GM18520 (cell line): ENCODE measurements around the gene RTKN.
"Not testable (repeated sequence)": the region's sequence is repeated elsewhere in the genome, so short reads cannot be mapped to it uniquely, and the experiment has no call there.

Experiments used
- ATAC-seq: cut with Tn5 transposase; IDR thresholded peaks from one replicate; pipeline ENCODE4 v1.9.1; 2021; ENCODE audit not compliant: unreplicated experiment

The RTKN gene

GRCh38 chr2:74461187-74462053, 19.7 kb upstream of the RTKN start:
- no peak for ATAC-seq

GRCh38 chr2:74460187-74460586, 18.4 kb upstream of the RTKN start:
- not testable (repeated sequence) for ATAC-seq

GRCh38 chr2:74459503-74460118, 17.9 kb upstream of the RTKN start:
- not testable (repeated sequence) for ATAC-seq

GRCh38 chr2:74458938-74459363, 17.2 kb upstream of the RTKN start:
- ATAC-seq, result no peak

GRCh38 chr2:74458132-74458937, 16.6 kb upstream of the RTKN start, which contains the start of gene WBP1:
TSS of gene WBP1 (plus strand) at chr2:74458438. CDS start at chr2:74458603, 165 bp downstream.
- peak; percentile 83 for ATAC-seq

GRCh38 chr2:74457549-74458131, 15.9 kb upstream of the RTKN start:
- peak; percentile 12 for ATAC-seq

- no peak for ATAC-seq
These were observed 15.4 kb upstream of the RTKN start for GRCh38 chr2:74457129-74457548.

- ATAC-seq, result peak; percentile 47
These were observed 13.1 kb upstream of the RTKN start, which contains the start of gene INO80B for GRCh38 chr2:74454654-74455511. TSS of gene INO80B (plus strand) at chr2:74455087. CDS start at chr2:74455117, 30 bp downstream.

- ATAC-seq, result no peak
These were observed 8.9 kb upstream of the RTKN start for GRCh38 chr2:74450570-74451190.

GRCh38 chr2:74448771-74449170, 7.0 kb upstream of the RTKN start:
- ATAC-seq, result no peak

- ATAC-seq, result no peak
These were observed 5.7 kb upstream of the RTKN start for GRCh38 chr2:74447230-74447999.

GRCh38 chr2:74444498-74445318, 3.0 kb upstream of the RTKN start:
- no peak for ATAC-seq

- ATAC-seq, result not testable (repeated sequence)
These were observed 953 bp upstream of the RTKN start for GRCh38 chr2:74442483-74443297.

GRCh38 chr2:74441170-74441689, 507 bp downstream of the RTKN start:
- no peak for ATAC-seq

GRCh38 chr2:74440378-74441169, 1.2 kb downstream of the RTKN start:
- ATAC-seq, result peak; percentile 72

GRCh38 chr2:74439803-74440377, 1.8 kb downstream of the RTKN start:
- ATAC-seq, result no peak
